ENCODE results near the gene MAML2. TPM values are rescaled to one million over a fixed set of nuclear protein-coding genes. Genes with fewer than 3 reads are reported as not detected.

MAML2 gene
- total and polyA plus RNA-seq, 2 donors, result 7.9 to 9.8 TPM

- no peaks in the 10 kb centered on the region for H3K36me3 ChIP-seq (ENCODE audit: control insufficient read depth in 2 of 2, insufficient read depth in 2 of 2, low read length in 1 of 2)
- no peaks in the 10 kb centered on the region for H3K9me3 ChIP-seq (ENCODE audit: control insufficient read depth in 2 of 2, insufficient read depth in 1 of 2, low read length in 1 of 2)
- no peak overlapping the region for H3K27ac ChIP-seq (ENCODE audit: low read depth in 1 of 2, low read length in 1 of 2)
- no peak overlapping the region for H3K4me3 ChIP-seq (ENCODE audit: low read length in 2 of 2)
- H3K4me1 ChIP-seq (ENCODE audit: control insufficient read depth in 2 of 2, insufficient read depth in 2 of 2, low read length in 2 of 2), result peaks cover 4 to 9% of the 10 kb centered on the region in 2 donors
- H3K27me3 ChIP-seq (ENCODE audit: control insufficient read depth in 2 of 2, insufficient read depth in 1 of 2, low read length in 1 of 2), result no peaks in the 10 kb centered on the region
- no peak for DNase-seq (ENCODE audit: low read depth in 6 of 9, low spot score in 9 of 9)
These were observed 323.7 kb downstream of the MAML2 start for GRCh38 chr11:96019281-96019680.

GRCh38 chr11:96017856-96018255 lies 325.1 kb downstream of the MAML2 start:
- Histone ChIP-seq H3K36me3 (ENCODE audit: control insufficient read depth in 2 of 2, insufficient read depth in 2 of 2, low read length in 1 of 2) (no peaks in the 10 kb centered on the region), H3K9me3 (ENCODE audit: control insufficient read depth in 2 of 2, insufficient read depth in 1 of 2, low read length in 1 of 2) (no peaks in the 10 kb centered on the region), H3K4me3 (ENCODE audit: low read length in 2 of 2) (no peak overlapping the region), H3K27me3 (ENCODE audit: control insufficient read depth in 2 of 2, insufficient read depth in 1 of 2, low read length in 1 of 2) (no peaks in the 10 kb centered on the region), H3K4me1 (ENCODE audit: control insufficient read depth in 2 of 2, insufficient read depth in 2 of 2, low read length in 2 of 2) (peaks cover 10 to 20% of the 10 kb centered on the region in 2 donors), H3K27ac (ENCODE audit: low read depth in 1 of 2, low read length in 1 of 2) (no peak overlapping the region)
- 95% methylated on average over 3 of the region's 3 CpGs for WGBS
- no peak for DNase-seq (ENCODE audit: low read depth in 6 of 9, low spot score in 9 of 9)

GRCh38 chr11:96016978-96017502 lies 326.0 kb downstream of the MAML2 start:
- no peaks in the 10 kb centered on the region for H3K9me3 ChIP-seq (ENCODE audit: control insufficient read depth in 2 of 2, insufficient read depth in 1 of 2, low read length in 1 of 2)
- H3K4me3 ChIP-seq (ENCODE audit: low read length in 2 of 2), result no peak overlapping the region
- 100% methylated on average over 1 of the region's 1 CpG for WGBS
- H3K36me3 ChIP-seq (ENCODE audit: control insufficient read depth in 2 of 2, insufficient read depth in 2 of 2, low read length in 1 of 2), result no peaks in the 10 kb centered on the region
- DNase-seq (ENCODE audit: low read depth in 6 of 9, low spot score in 9 of 9), result no peak
- H3K27ac ChIP-seq (ENCODE audit: low read depth in 1 of 2, low read length in 1 of 2), result no peak overlapping the region
- peaks cover 10 to 24% of the 10 kb centered on the region in 2 donors for H3K4me1 ChIP-seq (ENCODE audit: control insufficient read depth in 2 of 2, insufficient read depth in 2 of 2, low read length in 2 of 2)
- no peaks in the 10 kb centered on the region for H3K27me3 ChIP-seq (ENCODE audit: control insufficient read depth in 2 of 2, insufficient read depth in 1 of 2, low read length in 1 of 2)

- peaks cover 10 to 26% of the 10 kb centered on the region in 2 donors for H3K4me1 ChIP-seq (ENCODE audit: control insufficient read depth in 2 of 2, insufficient read depth in 2 of 2, low read length in 2 of 2)
These were observed 327.0 kb downstream of the MAML2 start for GRCh38 chr11:96015906-96016565.

GRCh38 chr11:96014217-96014616 lies 328.8 kb downstream of the MAML2 start:
- 6% methylated on average over 3 of the region's 3 CpGs for WGBS
- Histone ChIP-seq H3K36me3 (ENCODE audit: control insufficient read depth in 2 of 2, insufficient read depth in 2 of 2, low read length in 1 of 2) (no peaks in the 10 kb centered on the region), H3K4me1 (ENCODE audit: control insufficient read depth in 2 of 2, insufficient read depth in 2 of 2, low read length in 2 of 2) (peaks cover 10 to 26% of the 10 kb centered on the region in 2 donors), H3K27me3 (ENCODE audit: control insufficient read depth in 2 of 2, insufficient read depth in 1 of 2, low read length in 1 of 2) (no peaks in the 10 kb centered on the region), H3K9me3 (ENCODE audit: control insufficient read depth in 2 of 2, insufficient read depth in 1 of 2, low read length in 1 of 2) (no peaks in the 10 kb centered on the region), H3K4me3 (ENCODE audit: low read length in 2 of 2) (no peak overlapping the region), H3K27ac (ENCODE audit: low read depth in 1 of 2, low read length in 1 of 2) (peak overlapping the region in 1 of 2 donors; percentile 26)
- peak in 5 of 9 donors; percentile 32 to 78 (median 42) for DNase-seq (ENCODE audit: low read depth in 6 of 9, low spot score in 9 of 9)

More at GRCh38 chr11:96015906-96016565, 327.0 kb downstream of the MAML2 start:
- no peak overlapping the region for H3K4me3 ChIP-seq (ENCODE audit: low read length in 2 of 2)
- peak in 5 of 9 donors; percentile 18 to 62 (median 23) for DNase-seq (ENCODE audit: low read depth in 6 of 9, low spot score in 9 of 9)
- no peaks in the 10 kb centered on the region for H3K27me3 ChIP-seq (ENCODE audit: control insufficient read depth in 2 of 2, insufficient read depth in 1 of 2, low read length in 1 of 2)
- no peaks in the 10 kb centered on the region for H3K9me3 ChIP-seq (ENCODE audit: control insufficient read depth in 2 of 2, insufficient read depth in 1 of 2, low read length in 1 of 2)
- 73% methylated on average over 4 of the region's 4 CpGs for WGBS
- H3K36me3 ChIP-seq (ENCODE audit: control insufficient read depth in 2 of 2, insufficient read depth in 2 of 2, low read length in 1 of 2), result no peaks in the 10 kb centered on the region
- H3K27ac ChIP-seq (ENCODE audit: low read depth in 1 of 2, low read length in 1 of 2), result no peak overlapping the region

- no peak overlapping the region for H3K4me3 ChIP-seq (ENCODE audit: low read length in 2 of 2)
- no peaks in the 10 kb centered on the region for H3K36me3 ChIP-seq (ENCODE audit: control insufficient read depth in 2 of 2, insufficient read depth in 2 of 2, low read length in 1 of 2)
- DNase-seq (ENCODE audit: low read depth in 6 of 9, low spot score in 9 of 9), result peak in 5 of 9 donors; percentile 14 to 53 (median 26)
- H3K27ac ChIP-seq (ENCODE audit: low read depth in 1 of 2, low read length in 1 of 2), result peak overlapping the region; percentile 26 to 62
- peaks cover 10 to 26% of the 10 kb centered on the region in 2 donors for H3K4me1 ChIP-seq (ENCODE audit: control insufficient read depth in 2 of 2, insufficient read depth in 2 of 2, low read length in 2 of 2)
- no peaks in the 10 kb centered on the region for H3K9me3 ChIP-seq (ENCODE audit: control insufficient read depth in 2 of 2, insufficient read depth in 1 of 2, low read length in 1 of 2)
- WGBS, result 48% methylated on average over 17 of the region's 17 CpGs
- H3K27me3 ChIP-seq (ENCODE audit: control insufficient read depth in 2 of 2, insufficient read depth in 1 of 2, low read length in 1 of 2), result no peaks in the 10 kb centered on the region
These were observed 329.4 kb downstream of the MAML2 start for GRCh38 chr11:96013461-96014213.

- WGBS, result 21% methylated on average over 8 of the region's 8 CpGs
- no peaks in the 10 kb centered on the region for H3K36me3 ChIP-seq (ENCODE audit: control insufficient read depth in 2 of 2, insufficient read depth in 2 of 2, low read length in 1 of 2)
- peak overlapping the region; percentile 73 to 75 for H3K27ac ChIP-seq (ENCODE audit: low read depth in 1 of 2, low read length in 1 of 2)
- no peaks in the 10 kb centered on the region for H3K9me3 ChIP-seq (ENCODE audit: control insufficient read depth in 2 of 2, insufficient read depth in 1 of 2, low read length in 1 of 2)
- peak; percentile 33 to 83 (median 50) for DNase-seq (ENCODE audit: low read depth in 6 of 9, low spot score in 9 of 9)
- peaks cover 10 to 26% of the 10 kb centered on the region in 2 donors for H3K4me1 ChIP-seq (ENCODE audit: control insufficient read depth in 2 of 2, insufficient read depth in 2 of 2, low read length in 2 of 2)
- H3K27me3 ChIP-seq (ENCODE audit: control insufficient read depth in 2 of 2, insufficient read depth in 1 of 2, low read length in 1 of 2), result no peaks in the 10 kb centered on the region
- H3K4me3 ChIP-seq (ENCODE audit: low read length in 2 of 2), result no peak overlapping the region
These were observed 330.7 kb downstream of the MAML2 start for GRCh38 chr11:96012086-96012824.

GRCh38 chr11:96010683-96011082 lies 332.3 kb downstream of the MAML2 start:
- Histone ChIP-seq H3K9me3 (ENCODE audit: control insufficient read depth in 2 of 2, insufficient read depth in 1 of 2, low read length in 1 of 2) (no peaks in the 10 kb centered on the region), H3K27me3 (ENCODE audit: control insufficient read depth in 2 of 2, insufficient read depth in 1 of 2, low read length in 1 of 2) (no peaks in the 10 kb centered on the region), H3K27ac (ENCODE audit: low read depth in 1 of 2, low read length in 1 of 2) (no peak overlapping the region), H3K4me1 (ENCODE audit: control insufficient read depth in 2 of 2, insufficient read depth in 2 of 2, low read length in 2 of 2) (peaks cover 7 to 20% of the 10 kb centered on the region in 2 donors), H3K36me3 (ENCODE audit: control insufficient read depth in 2 of 2, insufficient read depth in 2 of 2, low read length in 1 of 2) (no peaks in the 10 kb centered on the region), H3K4me3 (ENCODE audit: low read length in 2 of 2) (no peak overlapping the region)
- DNase-seq (ENCODE audit: low read depth in 6 of 9, low spot score in 9 of 9), result no peak

All from thymus (tissue), 11 donors.